IPS-11a (cell line): ENCODE results near the gene C1orf198.

Experiments
- H3K4me3 ChIP-seq: one replicate; pipeline ENCODE4 v1.5.1; 2013; ENCODE audit warnings: low read depth, low read length, control low read depth

Gene C1orf198

GRCh38 chr1:230788561-230789275 lies 79.6 kb downstream of the C1orf198 start:
- no peak overlapping the region for H3K4me3 ChIP-seq

GRCh38 chr1:230787471-230787870 lies 80.8 kb downstream of the C1orf198 start:
- H3K4me3 ChIP-seq = no peak overlapping the region
